ENCODE measurements around the gene FARS2.

The FARS2 gene

DNA sequence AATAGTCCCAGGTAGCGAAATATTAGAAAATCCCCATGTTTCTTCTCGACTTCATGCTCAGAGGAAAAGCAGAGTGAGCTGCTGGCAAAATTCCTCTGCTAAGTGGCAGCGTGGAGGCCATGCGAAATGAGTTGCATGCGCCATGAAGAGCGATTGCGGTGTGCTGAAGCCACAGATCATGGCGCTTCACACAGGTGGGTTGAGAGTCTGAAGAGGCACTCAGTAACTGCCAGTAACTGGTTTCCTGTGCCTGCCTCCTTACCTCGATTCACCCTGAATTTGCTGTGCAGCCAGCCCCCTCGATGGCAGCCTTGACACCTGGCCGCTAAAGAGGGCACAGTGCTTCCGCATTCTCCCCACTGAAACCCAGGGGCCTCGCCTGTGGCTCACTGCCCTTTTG, 443.9 kb downstream of the FARS2 start:
- Histone ChIP-seq H3K79me1 (ENCODE audit: low read length) (no peaks in the 10 kb centered on the region), H2BK5ac (ENCODE audit: low read depth, low read length, poor library complexity) (no peak overlapping the region), H3K9ac (ENCODE audit: low read length) (no peak overlapping the region), H2BK120ac (ENCODE audit: insufficient read depth, low read length, poor library complexity) (no peak overlapping the region), H3K36me3 (ENCODE audit: control insufficient read depth in 1 of 2, insufficient read depth in 2 of 2, low read length in 2 of 2) (no peaks in the 10 kb centered on the region), H4K12ac (ENCODE audit: low read depth, low read length) (no peak overlapping the region), H3K14ac (ENCODE audit: low read length) (no peak overlapping the region), H4K8ac (ENCODE audit: low read depth, low read length) (no peak overlapping the region), H3K27ac (ENCODE audit: low read depth, low read length) (no peak overlapping the region), H4K91ac (ENCODE audit: low read depth, low read length) (no peak overlapping the region), H3K4me3 (ENCODE audit: low read depth, low read length) (no peak overlapping the region), H3K27me3 (ENCODE audit: insufficient read depth, low read length) (no peaks in the 10 kb centered on the region), H2BK12ac (ENCODE audit: low read length) (no peak overlapping the region), H3K23ac (ENCODE audit: low read length) (no peak overlapping the region), H3K4me1 (ENCODE audit: control insufficient read depth in 1 of 2, insufficient read depth in 2 of 2, low read length in 2 of 2) (no peaks in the 10 kb centered on the region), H3K9me3 (ENCODE audit: insufficient read depth, low read depth, low read length) (no peaks in the 10 kb centered on the region), H2AFZ (ENCODE audit: insufficient read depth, low read length, poor library complexity) (no peak overlapping the region), H2AK5ac (ENCODE audit: low read length) (no peak overlapping the region), H3K4ac (ENCODE audit: low read depth, low read length) (no peak overlapping the region), H3K79me2 (ENCODE audit: control insufficient read depth, insufficient read depth, low read length, poor library complexity) (no peaks in the 10 kb centered on the region), H3K4me2 (ENCODE audit: low read length) (no peak overlapping the region), H3K18ac (ENCODE audit: low read length) (no peak overlapping the region)
- no CpG with 5 or more reads among the region's 13 CpGs for WGBS (ENCODE audit: extremely low coverage, insufficient coverage, insufficient read length)
- no peak for DNase-seq

DNA sequence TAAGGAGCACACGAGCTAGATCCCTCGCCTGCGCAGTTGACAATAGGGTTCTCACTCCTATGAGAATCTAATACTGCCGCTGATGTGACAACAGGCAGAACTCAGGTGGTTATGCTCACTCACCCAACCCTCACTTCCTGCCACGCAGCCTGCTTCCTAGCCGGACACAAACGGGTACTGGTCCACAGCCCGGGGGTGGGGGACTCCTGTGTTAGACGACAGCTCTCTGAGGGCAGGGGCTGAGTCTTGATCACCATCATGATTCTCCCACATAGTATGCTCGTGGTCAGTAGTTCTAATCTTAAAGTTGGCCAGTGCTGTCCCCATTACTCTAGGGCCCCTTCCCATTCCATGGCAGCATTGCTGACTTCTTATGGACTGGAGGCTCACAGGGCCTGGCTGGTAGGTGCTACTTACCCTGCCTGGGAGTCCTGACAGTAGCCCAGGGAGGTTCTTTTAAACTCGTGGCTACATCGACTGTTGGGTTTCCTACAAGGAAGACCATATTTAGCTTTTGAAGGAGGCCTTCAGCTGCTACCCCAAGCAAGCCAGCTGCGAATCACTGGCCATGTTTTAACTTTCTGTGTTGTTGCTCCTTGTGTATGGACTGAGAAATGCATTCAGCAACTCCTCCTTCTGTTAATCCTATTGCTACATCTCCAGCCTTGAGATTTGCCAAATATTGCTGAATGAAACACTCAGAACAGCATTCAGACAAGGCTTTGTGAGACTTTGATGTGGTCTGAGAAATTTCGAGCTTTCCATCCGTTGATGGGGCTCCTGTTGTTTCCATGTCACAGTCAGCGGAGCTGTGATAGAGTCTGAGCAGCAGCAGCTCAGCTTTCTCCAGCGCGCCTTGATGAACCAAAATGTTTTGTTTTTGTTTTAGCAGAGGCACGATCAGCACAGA, 445.1 kb downstream of the FARS2 start:
- H3K4me1 ChIP-seq (ENCODE audit: control insufficient read depth in 1 of 2, insufficient read depth in 2 of 2, low read length in 2 of 2), result no peaks in the 10 kb centered on the region
- H3K18ac ChIP-seq (ENCODE audit: low read length), result no peak overlapping the region
- no peaks in the 10 kb centered on the region for H3K79me2 ChIP-seq (ENCODE audit: control insufficient read depth, insufficient read depth, low read length, poor library complexity)
- H2BK12ac ChIP-seq (ENCODE audit: low read length), result no peak overlapping the region
- H3K79me1 ChIP-seq (ENCODE audit: low read length), result no peaks in the 10 kb centered on the region
- no peak overlapping the region for H2BK120ac ChIP-seq (ENCODE audit: insufficient read depth, low read length, poor library complexity)
- H2AFZ ChIP-seq (ENCODE audit: insufficient read depth, low read length, poor library complexity), result no peak overlapping the region
- H2AK5ac ChIP-seq (ENCODE audit: low read length), result no peak overlapping the region
- no peak overlapping the region for H2BK5ac ChIP-seq (ENCODE audit: low read depth, low read length, poor library complexity)
- no CpG with 5 or more reads among the region's 19 CpGs for WGBS (ENCODE audit: extremely low coverage, insufficient coverage, insufficient read length)
- no peak overlapping the region for H3K23ac ChIP-seq (ENCODE audit: low read length)
- no peak for DNase-seq
- no peak overlapping the region for H3K4ac ChIP-seq (ENCODE audit: low read depth, low read length)
- H3K27ac ChIP-seq (ENCODE audit: low read depth, low read length), result no peak overlapping the region
- H3K4me2 ChIP-seq (ENCODE audit: low read length), result no peak overlapping the region
- no peaks in the 10 kb centered on the region for H3K9me3 ChIP-seq (ENCODE audit: insufficient read depth, low read depth, low read length)
- H3K27me3 ChIP-seq (ENCODE audit: insufficient read depth, low read length), result no peaks in the 10 kb centered on the region
- H4K12ac ChIP-seq (ENCODE audit: low read depth, low read length), result no peak overlapping the region
- H3K9ac ChIP-seq (ENCODE audit: low read length), result no peak overlapping the region
- no peak overlapping the region for H3K4me3 ChIP-seq (ENCODE audit: low read depth, low read length)
- H4K8ac ChIP-seq (ENCODE audit: low read depth, low read length), result no peak overlapping the region
- no peaks in the 10 kb centered on the region for H3K36me3 ChIP-seq (ENCODE audit: control insufficient read depth in 1 of 2, insufficient read depth in 2 of 2, low read length in 2 of 2)
- no peak overlapping the region for H3K14ac ChIP-seq (ENCODE audit: low read length)
- no peak overlapping the region for H4K91ac ChIP-seq (ENCODE audit: low read depth, low read length)

DNA sequence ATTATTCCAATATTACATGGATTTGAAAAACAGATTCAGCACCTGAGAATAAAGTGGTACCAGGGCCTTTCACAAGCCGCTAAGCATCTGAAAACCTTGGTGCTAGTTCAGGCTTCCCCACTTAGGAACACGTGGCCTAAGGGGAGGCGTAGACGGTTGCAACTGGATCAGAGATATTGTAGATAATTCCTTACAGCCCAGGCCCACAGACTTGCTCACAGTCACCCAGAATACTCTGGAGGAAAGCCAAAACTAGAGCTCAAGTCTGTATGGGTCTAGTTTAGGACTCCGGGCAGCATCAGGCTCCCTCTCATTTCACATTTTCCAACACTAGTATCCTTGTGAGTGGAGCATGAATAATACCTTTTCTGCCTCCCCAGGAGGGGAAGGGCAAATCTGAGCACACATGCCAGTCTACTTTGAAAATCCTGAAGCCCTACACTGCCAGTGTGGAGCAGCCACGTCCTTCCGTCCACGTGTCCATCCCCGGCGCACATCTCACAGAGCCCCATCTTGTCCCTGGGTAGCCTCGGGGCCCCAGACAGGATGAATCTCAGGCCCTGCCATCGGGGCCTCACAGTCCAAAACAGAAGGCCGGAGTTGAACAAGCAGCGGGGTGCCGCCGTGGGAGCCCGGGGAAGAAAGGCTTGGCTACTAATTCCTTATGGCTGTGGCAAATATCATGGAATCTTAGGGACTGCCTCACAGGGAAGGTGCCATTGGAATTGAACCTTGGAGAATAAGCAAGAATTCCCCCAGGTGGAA, 446.1 kb downstream of the FARS2 start:
- no peaks in the 10 kb centered on the region for H3K4me1 ChIP-seq (ENCODE audit: control insufficient read depth in 1 of 2, insufficient read depth in 2 of 2, low read length in 2 of 2)
- no CpG with 5 or more reads among the region's 17 CpGs for WGBS (ENCODE audit: extremely low coverage, insufficient coverage, insufficient read length)

DNA sequence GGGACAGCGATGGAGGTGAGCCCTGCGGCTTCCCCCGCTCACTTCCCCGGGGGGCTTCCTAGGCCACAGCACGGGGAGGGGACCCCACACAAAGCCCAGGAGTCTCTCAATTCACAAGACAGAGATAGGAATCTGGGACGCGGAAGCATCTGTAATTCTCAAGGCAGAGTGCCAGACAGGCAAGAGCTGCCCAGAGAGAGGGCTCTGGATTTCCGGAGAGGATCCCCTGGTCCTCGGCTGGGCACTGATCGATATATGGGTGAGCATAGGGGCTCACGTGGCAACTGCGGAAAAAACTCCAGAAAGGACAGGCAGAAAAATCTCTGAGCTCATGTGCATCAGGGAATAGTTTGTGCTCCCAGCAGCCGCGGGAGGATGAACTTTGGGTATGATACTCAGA, 449.2 kb downstream of the FARS2 start:
- Histone ChIP-seq H3K4me3 (ENCODE audit: low read depth, low read length) (no peak overlapping the region), H3K27me3 (ENCODE audit: insufficient read depth, low read length) (no peaks in the 10 kb centered on the region), H3K23ac (ENCODE audit: low read length) (no peak overlapping the region), H4K12ac (ENCODE audit: low read depth, low read length) (no peak overlapping the region), H3K4ac (ENCODE audit: low read depth, low read length) (no peak overlapping the region), H2BK12ac (ENCODE audit: low read length) (no peak overlapping the region), H3K4me2 (ENCODE audit: low read length) (no peak overlapping the region), H2BK120ac (ENCODE audit: insufficient read depth, low read length, poor library complexity) (no peak overlapping the region), H4K91ac (ENCODE audit: low read depth, low read length) (no peak overlapping the region), H3K4me1 (ENCODE audit: control insufficient read depth in 1 of 2, insufficient read depth in 2 of 2, low read length in 2 of 2) (peaks cover 0 to 2% of the 10 kb centered on the region in 2 experiments), H3K18ac (ENCODE audit: low read length) (no peak overlapping the region), H3K36me3 (ENCODE audit: control insufficient read depth in 1 of 2, insufficient read depth in 2 of 2, low read length in 2 of 2) (no peaks in the 10 kb centered on the region), H3K14ac (ENCODE audit: low read length) (no peak overlapping the region), H2BK5ac (ENCODE audit: low read depth, low read length, poor library complexity) (no peak overlapping the region), H3K9ac (ENCODE audit: low read length) (no peak overlapping the region), H3K27ac (ENCODE audit: low read depth, low read length) (no peak overlapping the region), H4K8ac (ENCODE audit: low read depth, low read length) (no peak overlapping the region), H3K79me1 (ENCODE audit: low read length) (no peaks in the 10 kb centered on the region), H3K79me2 (ENCODE audit: control insufficient read depth, insufficient read depth, low read length, poor library complexity) (no peaks in the 10 kb centered on the region), H2AFZ (ENCODE audit: insufficient read depth, low read length, poor library complexity) (no peak overlapping the region), H2AK5ac (ENCODE audit: low read length) (no peak overlapping the region), H3K9me3 (ENCODE audit: insufficient read depth, low read depth, low read length) (peaks cover 3% of the 10 kb centered on the region)
- no CpG with 5 or more reads among the region's 14 CpGs for WGBS (ENCODE audit: extremely low coverage, insufficient coverage, insufficient read length)
- DNase-seq, result no peak

More for the DNA sequence above, 446.1 kb downstream of the FARS2 start:
- Histone ChIP-seq H3K4ac (ENCODE audit: low read depth, low read length) (no peak overlapping the region), H4K8ac (ENCODE audit: low read depth, low read length) (no peak overlapping the region), H4K91ac (ENCODE audit: low read depth, low read length) (no peak overlapping the region), H2BK5ac (ENCODE audit: low read depth, low read length, poor library complexity) (no peak overlapping the region), H3K36me3 (ENCODE audit: control insufficient read depth in 1 of 2, insufficient read depth in 2 of 2, low read length in 2 of 2) (no peaks in the 10 kb centered on the region), H3K9ac (ENCODE audit: low read length) (no peak overlapping the region), H2BK12ac (ENCODE audit: low read length) (no peak overlapping the region), H3K79me1 (ENCODE audit: low read length) (no peaks in the 10 kb centered on the region), H3K9me3 (ENCODE audit: insufficient read depth, low read depth, low read length) (no peaks in the 10 kb centered on the region), H3K18ac (ENCODE audit: low read length) (no peak overlapping the region), H4K12ac (ENCODE audit: low read depth, low read length) (no peak overlapping the region), H2AFZ (ENCODE audit: insufficient read depth, low read length, poor library complexity) (no peak overlapping the region), H3K4me3 (ENCODE audit: low read depth, low read length) (no peak overlapping the region), H3K79me2 (ENCODE audit: control insufficient read depth, insufficient read depth, low read length, poor library complexity) (no peaks in the 10 kb centered on the region), H3K4me2 (ENCODE audit: low read length) (no peak overlapping the region), H3K23ac (ENCODE audit: low read length) (no peak overlapping the region), H2BK120ac (ENCODE audit: insufficient read depth, low read length, poor library complexity) (no peak overlapping the region), H3K27ac (ENCODE audit: low read depth, low read length) (no peak overlapping the region), H3K14ac (ENCODE audit: low read length) (no peak overlapping the region), H3K27me3 (ENCODE audit: insufficient read depth, low read length) (no peaks in the 10 kb centered on the region), H2AK5ac (ENCODE audit: low read length) (no peak overlapping the region)
- no peak for DNase-seq
